PC-3 (cell line): ENCODE results near the gene NTRK2. TPM values are rescaled to one million over a fixed set of nuclear protein-coding genes. Genes with fewer than 3 reads are reported as not detected.

Experiments used
- ATAC-seq: fragments of 200-7000 bp; cut with Tn5 transposase; 2 replicates; pipeline ENCODE4 v1.9.1; 2020; ENCODE audit warnings: mild to moderate bottlenecking, moderate library complexity
- BruUV-seq: library from RNA; stranded (reverse); fragments of 400-500 nt; replicated peaks from 2 replicates; lab custom pipeline; 2021; lab: Mats Ljungman, UMichigan
- CTCF ChIA-PET: fragments of 300-600 bp; sonication (Branson Sonifier 250); formaldehyde crosslinking; loops from one replicate; lab custom pipeline; 2022; ENCODE audit warnings: antibody characterized with exemption; lab: Charles Lee
- POLR2A ChIA-PET: fragments of 300-600 bp; sonication (Branson Sonifier 250); formaldehyde crosslinking; loops from one replicate; lab custom pipeline; 2022; ENCODE audit warnings: antibody characterized with exemption; ENCODE audit not compliant: unreplicated experiment; lab: Charles Lee
- DNase-seq: peaks from one replicate; pipeline ENCODE4 v3.0.0-alpha.2; 2015
- H2AFZ ChIP-seq: fragments of 300-600 bp; sonication (generic); 2 replicates; pipeline ENCODE4 v1.6.0; 2016; ENCODE audit warnings: antibody characterized with exemption, low read length
- H3F3A ChIP-seq: fragments of 300-600 bp; sonication (generic); one replicate; pipeline ENCODE4 v1.6.0; 2017; ENCODE audit warnings: antibody characterized with exemption, low read length, control low read depth, mild to moderate bottlenecking; ENCODE audit not compliant: unreplicated experiment
- H3K27ac ChIP-seq: fragments of 300-600 bp; sonication (generic); 2 replicates; pipeline ENCODE4 v1.5.1; 2016; ENCODE audit warnings: mild to moderate bottlenecking, low read length
- H3K27me3 ChIP-seq: fragments of 300-600 bp; sonication (generic); 2 replicates; pipeline ENCODE4 v1.6.1; 2016; ENCODE audit warnings: low read length, mixed read lengths
- H3K36me3 ChIP-seq: fragments of 300-600 bp; sonication (generic); 2 replicates; pipeline ENCODE4 v1.6.1; 2016; ENCODE audit warnings: low read depth, mixed run types, low read length, mixed read lengths
- H3K4me1 ChIP-seq: fragments of 300-600 bp; sonication (generic); 2 replicates; pipeline ENCODE4 v1.5.1; 2016; ENCODE audit warnings: low read length; ENCODE audit not compliant: insufficient read depth
- H3K4me2 ChIP-seq: fragments of 300-600 bp; sonication (generic); 2 replicates; pipeline ENCODE4 v1.6.0; 2016; ENCODE audit warnings: low read length
- H3K4me3 ChIP-seq: fragments of 300-600 bp; sonication (generic); 2 replicates; pipeline ENCODE4 v1.5.1; 2016; ENCODE audit warnings: mild to moderate bottlenecking, low read length, mixed read lengths
- H3K79me2 ChIP-seq: fragments of 300-600 bp; sonication (generic); 2 replicates; pipeline ENCODE4 v1.6.1; 2017; ENCODE audit warnings: low read length, mixed read lengths
- H3K9ac ChIP-seq: fragments of 300-600 bp; sonication (generic); 2 replicates; pipeline ENCODE4 v1.6.0; 2016; ENCODE audit warnings: mild to moderate bottlenecking, low read length
- H3K9me2 ChIP-seq: fragments of 300-600 bp; sonication (generic); replicated peaks from 2 replicates; pipeline ENCODE4 v1.6.1; 2016; ENCODE audit warnings: mixed run types, low read length, mixed read lengths
- H3K9me3 ChIP-seq: fragments of 300-600 bp; sonication (generic); 2 replicates; pipeline ENCODE4 v1.6.1; 2016; ENCODE audit warnings: low read length, mixed read lengths
- H4K20me1 ChIP-seq: fragments of 300-600 bp; sonication (generic); 2 replicates; pipeline ENCODE4 v1.6.1; 2016; ENCODE audit warnings: low read length, mixed read lengths
- CTCF ChIP-seq: fragments of 300-600 bp; sonication (generic); conservative IDR thresholded peaks from 2 replicates; pipeline ENCODE4 v1.5.1; 2017; ENCODE audit warnings: antibody characterized with exemption, low read depth, mild to moderate bottlenecking, low read length
- EZH2 ChIP-seq: fragments of 300-600 bp; sonication (generic); IDR thresholded peaks from one replicate; pipeline ENCODE4 v1.6.1; 2017; ENCODE audit warnings: antibody characterized with exemption, mild to moderate bottlenecking, low read length; ENCODE audit not compliant: unreplicated experiment
- EZH2phosphoT487 ChIP-seq: fragments of 300-600 bp; sonication (generic); IDR thresholded peaks from 2 replicates; pipeline ENCODE4 v1.6.1; 2018; ENCODE audit warnings: mild to moderate bottlenecking, antibody characterized with exemption, low read length, borderline replicate concordance
- intact Hi-C: fragments of 100-400 bp; cut with micrococcal nuclease; formaldehyde crosslinking; loops from 2 replicates; pipeline ENCODE4 v1.9.0; 2023
- total RNA-seq: library from RNA; depleted of rRNA; stranded (reverse); fragments of >200 nt; gene quantifications from 2 replicates; pipeline ENCODE4 v1.2.3, GENCODE V29; 2014

Gene NTRK2
- total RNA-seq, 1 experiment from 2014 or later: not detected

GRCh38 chr9:84945878-84946538 lies 276.5 kb downstream of the NTRK2 start:
- H3K27me3 ChIP-seq: no peaks in the 10 kb centered on the region
- ChIA-PET CTCF (no interaction called here), POLR2A (no interaction called here)
- H3K9ac ChIP-seq: no peak overlapping the region
- H3F3A ChIP-seq: no peaks in the 10 kb centered on the region
- no peaks in the 10 kb centered on the region for H3K79me2 ChIP-seq
- TF ChIP-seq EZH2phosphoT487 (no peak), EZH2 (no peak), CTCF (no peak)
- H4K20me1 ChIP-seq: no peaks in the 10 kb centered on the region
- H3K4me1 ChIP-seq: no peaks in the 10 kb centered on the region
- intact Hi-C loops: no loop called here
- H3K4me2 ChIP-seq: no peak overlapping the region
- BruUV-seq: no TSS peak
- no peak for ATAC-seq
- no peak overlapping the region for H2AFZ ChIP-seq
- H3K9me2 ChIP-seq: no peaks in the 10 kb centered on the region
- H3K9me3 ChIP-seq: no peaks in the 10 kb centered on the region
- H3K36me3 ChIP-seq: no peaks in the 10 kb centered on the region
- no peak overlapping the region for H3K4me3 ChIP-seq
- no peak for DNase-seq
- H3K27ac ChIP-seq: no peak overlapping the region

DNA sequence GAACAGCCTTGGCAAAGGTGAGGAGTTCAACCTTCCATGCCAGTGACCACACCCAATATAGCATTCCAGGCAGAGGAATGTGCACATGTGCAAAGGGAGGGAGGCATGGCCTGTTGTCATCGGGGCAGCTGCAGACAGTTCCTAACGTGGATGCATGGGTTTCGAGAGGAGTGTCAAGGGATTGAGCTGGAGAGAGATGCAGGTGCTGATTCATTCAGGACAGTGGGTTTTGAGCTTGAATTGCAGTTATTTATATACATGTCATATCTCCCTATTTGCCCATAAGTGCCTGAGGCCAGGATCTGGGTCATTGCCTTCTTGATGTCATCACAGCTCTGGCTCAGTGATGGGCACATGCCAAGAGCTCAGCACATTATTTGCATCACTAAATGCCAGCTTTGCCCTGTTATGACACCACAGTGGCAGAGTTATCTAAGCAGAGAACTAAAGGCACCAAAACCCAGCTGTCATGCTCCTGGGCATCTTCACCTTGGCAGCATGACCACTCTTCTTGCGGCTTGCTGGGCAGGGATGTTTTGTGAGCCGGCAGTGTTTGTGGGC lies 278.0 kb downstream of the NTRK2 start:
- Histone ChIP-seq H3K79me2 (no peaks in the 10 kb centered on the region), H3K27ac (no peak overlapping the region), H3K4me1 (no peaks in the 10 kb centered on the region), H3K4me2 (no peak overlapping the region), H2AFZ (no peak overlapping the region), H3K27me3 (no peaks in the 10 kb centered on the region), H3K9me3 (no peaks in the 10 kb centered on the region), H3F3A (no peaks in the 10 kb centered on the region), H3K9ac (no peak overlapping the region), H3K36me3 (no peaks in the 10 kb centered on the region), H3K4me3 (no peak overlapping the region), H3K9me2 (no peaks in the 10 kb centered on the region), H4K20me1 (no peaks in the 10 kb centered on the region)
- ATAC-seq (no peak), DNase-seq (peak; percentile 3)
- no TSS peak for BruUV-seq
- intact Hi-C loops: no loop called here
- TF ChIP-seq CTCF (no peak), EZH2 (no peak), EZH2phosphoT487 (no peak)
- CTCF ChIA-PET: no interaction called here
- POLR2A ChIA-PET: no interaction called here

DNA sequence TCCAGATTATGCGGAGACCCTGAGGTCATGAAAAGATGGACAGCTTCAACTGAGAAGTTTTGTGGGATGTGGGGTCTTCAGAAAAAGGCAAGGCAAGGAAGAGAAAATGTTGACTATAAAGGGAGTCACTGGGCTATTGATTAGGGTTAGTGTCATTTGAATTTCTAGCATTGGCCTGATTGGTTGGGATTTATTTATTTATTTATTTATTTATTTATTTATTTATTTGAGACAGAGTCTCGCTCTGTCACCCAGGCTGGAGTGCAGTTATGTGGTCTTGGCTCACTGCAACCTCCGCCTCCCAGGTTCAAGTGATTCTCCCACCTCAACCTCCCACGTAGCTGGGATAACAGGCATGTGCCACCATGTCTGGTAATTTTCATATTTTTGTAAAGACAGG lies 279.7 kb downstream of the NTRK2 start:
- H2AFZ ChIP-seq: no peak overlapping the region
- H3K27me3 ChIP-seq: no peaks in the 10 kb centered on the region
- H3K27ac ChIP-seq: no peak overlapping the region
- H3K9me2 ChIP-seq: no peaks in the 10 kb centered on the region
- ATAC-seq: no peak
- no peaks in the 10 kb centered on the region for H3K79me2 ChIP-seq
- TF ChIP-seq EZH2: no peak
- no peak for TF ChIP-seq EZH2phosphoT487
- no peak for TF ChIP-seq CTCF
- no TSS peak for BruUV-seq
- H4K20me1 ChIP-seq: no peaks in the 10 kb centered on the region
- H3K36me3 ChIP-seq: no peaks in the 10 kb centered on the region
- H3K9me3 ChIP-seq: no peaks in the 10 kb centered on the region
- no peak overlapping the region for H3K9ac ChIP-seq
- no peak overlapping the region for H3K4me2 ChIP-seq
- H3K4me3 ChIP-seq: no peak overlapping the region
- intact Hi-C loops: no loop called here
- ChIA-PET POLR2A (no interaction called here), CTCF (no interaction called here)
- H3K4me1 ChIP-seq: no peaks in the 10 kb centered on the region
- no peak for DNase-seq
- no peaks in the 10 kb centered on the region for H3F3A ChIP-seq
